Thyroid gland (tissue), 4 donors: ENCODE results near the gene C1QC.

Source experiments
- POLR2A ChIP-seq, 2 donors: fragments of 450-650 bp; IDR thresholded peaks; one replicate each; pipeline ENCODE4 v1.6.1; 2017; ENCODE audit warnings: antibody characterized with exemption in 2 of 2, mild to moderate bottlenecking in 2 of 2, moderate library complexity in 1 of 2
- TF ChIP-seq, protein P1 (sequence below), 6 experiments: fragments of 200-600 bp in 3 of 6; fragments of 450-650 bp in 3 of 6; sonication (generic) in 3 of 6; IDR thresholded peaks; one replicate each; pipeline ENCODE4 v1.5.1; 2016 to 2019; ENCODE audit warnings: antibody characterized with exemption in 6 of 6, mild to moderate bottlenecking in 2 of 6, inconsistent platforms in 1 of 6, moderate library complexity in 1 of 6

DNA sequence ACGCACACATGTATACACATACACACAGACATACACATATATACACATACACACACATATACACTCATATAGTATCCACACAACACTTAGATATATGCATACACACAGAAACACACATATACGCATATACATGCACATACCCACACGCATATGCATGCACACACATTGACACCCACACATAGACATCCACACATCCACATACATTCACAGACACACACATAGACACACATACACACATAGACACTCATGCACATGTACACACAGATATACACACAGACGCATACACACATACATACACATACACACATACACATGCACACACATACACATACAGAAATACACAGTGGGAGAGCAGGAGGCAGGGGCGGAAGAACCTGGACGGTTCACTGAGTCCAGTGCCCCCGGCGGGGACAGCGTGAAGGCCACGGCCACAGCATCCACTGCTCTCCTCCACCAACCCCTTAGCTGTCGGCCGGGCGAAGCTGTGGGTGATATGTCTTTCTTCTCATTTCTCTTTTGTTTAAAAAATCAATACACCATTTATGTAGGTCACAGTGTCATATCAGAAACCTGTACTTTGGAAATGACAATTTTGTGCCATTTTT is 6.8 kb downstream of the C1QC start:
- TF ChIP-seq, protein P1, sequence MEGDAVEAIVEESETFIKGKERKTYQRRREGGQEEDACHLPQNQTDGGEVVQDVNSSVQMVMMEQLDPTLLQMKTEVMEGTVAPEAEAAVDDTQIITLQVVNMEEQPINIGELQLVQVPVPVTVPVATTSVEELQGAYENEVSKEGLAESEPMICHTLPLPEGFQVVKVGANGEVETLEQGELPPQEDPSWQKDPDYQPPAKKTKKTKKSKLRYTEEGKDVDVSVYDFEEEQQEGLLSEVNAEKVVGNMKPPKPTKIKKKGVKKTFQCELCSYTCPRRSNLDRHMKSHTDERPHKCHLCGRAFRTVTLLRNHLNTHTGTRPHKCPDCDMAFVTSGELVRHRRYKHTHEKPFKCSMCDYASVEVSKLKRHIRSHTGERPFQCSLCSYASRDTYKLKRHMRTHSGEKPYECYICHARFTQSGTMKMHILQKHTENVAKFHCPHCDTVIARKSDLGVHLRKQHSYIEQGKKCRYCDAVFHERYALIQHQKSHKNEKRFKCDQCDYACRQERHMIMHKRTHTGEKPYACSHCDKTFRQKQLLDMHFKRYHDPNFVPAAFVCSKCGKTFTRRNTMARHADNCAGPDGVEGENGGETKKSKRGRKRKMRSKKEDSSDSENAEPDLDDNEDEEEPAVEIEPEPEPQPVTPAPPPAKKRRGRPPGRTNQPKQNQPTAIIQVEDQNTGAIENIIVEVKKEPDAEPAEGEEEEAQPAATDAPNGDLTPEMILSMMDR (IDR thresholded peaks at IDR 0.05), result no peak
- no peak for TF ChIP-seq POLR2A (IDR thresholded peaks at IDR 0.05)
